ENCODE measurements around the gene TSPAN11.

DNA sequence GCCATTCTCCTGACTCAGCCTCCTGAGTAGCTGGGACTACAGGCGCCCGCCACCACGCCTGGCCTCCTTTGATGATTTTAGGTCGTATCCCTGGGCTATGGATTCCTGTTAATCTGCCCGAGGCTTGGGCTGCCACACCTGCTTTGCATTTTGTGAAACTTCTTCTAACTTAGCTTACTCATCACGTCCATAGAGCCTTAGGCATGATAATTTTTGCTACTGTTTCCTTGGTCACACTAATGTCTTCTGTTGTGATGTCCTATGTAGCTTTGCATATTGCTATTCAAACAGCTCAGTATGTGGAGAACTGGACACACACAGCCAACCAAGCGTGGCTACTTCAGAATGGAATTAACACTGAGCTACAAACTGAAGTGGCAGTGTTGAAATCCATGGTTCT lies 99.7 kb downstream of the TSPAN11 start:
- TF ChIP-seq CTCF (IDR thresholded peaks at IDR 0.05): no peak
- no peak for TF ChIP-seq POLR2A (IDR thresholded peaks at IDR 0.05)
